ENCODE data around the gene KLRC4. TPM values are rescaled to one million over a fixed set of nuclear protein-coding genes. Genes with fewer than 3 reads are reported as not detected.

Gene KLRC4
- total and polyA plus RNA-seq, 2 of the 4 experiments (the other 2 are of a cell fraction) = not detected

- H3K4ac ChIP-seq (ENCODE audit: low read depth, low read length) = no peak overlapping the region
- ChIA-PET CTCF (interaction anchor here (0.7 kb wide), 1 partner anchor 31 kb away, joined by 3 read pairs; no protein-coding TSS in a partner anchor), POLR2A (ENCODE audit: unreplicated experiment) (no interaction called here)
- intact Hi-C loops (cut with micrococcal nuclease) = no loop called here
- TF ChIP-seq USF2 (IDR thresholded peaks at IDR 0.05; ENCODE audit: low read depth, low read length) (no peak), RFX5 (IDR thresholded peaks at IDR 0.05; ENCODE audit: low read depth, low read length) (no peak), ELK1 (IDR thresholded peaks at IDR 0.05; ENCODE audit: borderline replicate concordance, low read depth, low read length) (no peak), MAZ (IDR thresholded peaks at IDR 0.05; ENCODE audit: borderline replicate concordance, low read depth, low read length) (no peak), FOS (IDR thresholded peaks at IDR 0.05; ENCODE audit: low read depth, low read length) (no peak), CTCF (conservative IDR thresholded peaks at IDR 0.05; ENCODE audit: low read depth, low read length) (no peak), NFE2L2 (IDR thresholded peaks at IDR 0.05; ENCODE audit: low read depth, low read length) (no peak), RCOR1 (IDR thresholded peaks at IDR 0.05; ENCODE audit: insufficient replicate concordance, low read length) (no peak), SMC3 (IDR thresholded peaks at IDR 0.05; ENCODE audit: low read depth, low read length) (no peak), CEBPB (IDR thresholded peaks at IDR 0.05; ENCODE audit: low read depth, low read length) (no peak), RAD21 (IDR thresholded peaks at IDR 0.05; ENCODE audit: low read length) (no peak), POLR2A (IDR thresholded peaks at IDR 0.05; ENCODE audit: low read depth, low read length) (no peak), CHD1 (IDR thresholded peaks at IDR 0.05; ENCODE audit: low read depth, low read length) (no peak)
- H4K5ac ChIP-seq (ENCODE audit: low read depth, low read length) = no peak overlapping the region
- H4K20me1 ChIP-seq (ENCODE audit: insufficient read depth, low read length) = no peaks in the 10 kb centered on the region
- no peak for DNase-seq
- no peaks in the 10 kb centered on the region for H3K9me3 ChIP-seq (ENCODE audit: control insufficient read depth, insufficient read depth, low read length)
- H3K27me3 ChIP-seq (ENCODE audit: control insufficient read depth, insufficient read depth, low read length) = no peaks in the 10 kb centered on the region; the same call in 1 of the 2 replicates
- no peak overlapping the region for H3K9ac ChIP-seq (ENCODE audit: low read depth, low read length)
- no peak overlapping the region for H2AFZ ChIP-seq (replicated peaks; ENCODE audit: low read length, poor library complexity)
- no peak for ATAC-seq (ENCODE audit: low read depth)
- no peak overlapping the region for H2BK20ac ChIP-seq (ENCODE audit: low read depth, low read length)
- H2AK9ac ChIP-seq (replicated peaks; ENCODE audit: low read depth, low read length, poor library complexity) = no peak overlapping the region
- H3K4me1 ChIP-seq (ENCODE audit: control insufficient read depth, insufficient read depth, low read length) = no peaks in the 10 kb centered on the region
- no peak overlapping the region for H2BK120ac ChIP-seq (ENCODE audit: low read depth, low read length)
- no peak overlapping the region for H4K91ac ChIP-seq (ENCODE audit: insufficient read depth, low read depth, low read length)
- no peak overlapping the region for H3K14ac ChIP-seq (replicated peaks; ENCODE audit: low read depth, low read length)
- H3K36me3 ChIP-seq (ENCODE audit: control insufficient read depth, insufficient read depth, low read length) = no peaks in the 10 kb centered on the region
- H3K4me2 ChIP-seq (ENCODE audit: low read depth, low read length) = no peak overlapping the region
- no peak overlapping the region for H3K23ac ChIP-seq (ENCODE audit: low read depth, low read length)
- no peak overlapping the region for H3K56ac ChIP-seq (ENCODE audit: extremely low read depth, insufficient read depth, low read length)
- dilution Hi-C loops (cut with HindIII; ENCODE audit: low sequenced_read_pairs, unreplicated experiment) = no loop called here
- H2BK5ac ChIP-seq (ENCODE audit: low read depth, low read length, poor library complexity, severe bottlenecking) = no peak overlapping the region
- H3K9me1 ChIP-seq (ENCODE audit: insufficient read depth, low read length) = no peaks in the 10 kb centered on the region
- H4K8ac ChIP-seq (ENCODE audit: low read depth in 2 of 2, low read length in 2 of 2) = no peak overlapping the region
- BruUV-seq (replicated peaks) = no TSS peak
- H3K4me3 ChIP-seq (ENCODE audit: insufficient read depth, low read depth, low read length) = no peak overlapping the region
- no peak overlapping the region for H3K18ac ChIP-seq (ENCODE audit: low read depth, low read length)
- H3K27ac ChIP-seq (ENCODE audit: insufficient read depth, low read length) = no peak overlapping the region
- in situ Hi-C loops (cut with MboI; ENCODE audit: low sequenced_read_pairs) = no loop called here
- no peak overlapping the region for H2AK5ac ChIP-seq (ENCODE audit: low read depth, low read length)
- WGBS, 2 experiments (ENCODE audit: extremely low coverage in 2 of 2, insufficient read length in 1 of 2) = no CpG with 5 or more reads among the region's 2 CpGs
- H2BK15ac ChIP-seq (ENCODE audit: low read depth, low read length) = no peak overlapping the region
- H3K79me1 ChIP-seq (ENCODE audit: low read depth in 1 of 2, low read length in 2 of 2) = no peaks in the 10 kb centered on the region
Measured at GRCh38 chr12:10398168-10398567, 11.4 kb downstream of the KLRC4 start.

Measured in IMR-90 (cell line).